Glomerular visceral epithelial cell (primary cell): ENCODE data around the gene SS18L1.
A peak's percentile ranks its signal among the peaks of the same experiment; 100 is the strongest.
"Not testable (repeated sequence)": the region's sequence is repeated elsewhere in the genome, so short reads cannot be mapped to it uniquely, and the experiment has no call there.

Experiments used
- DNase-seq: peaks from one replicate; pipeline ENCODE4 v3.0.0-alpha.2; 2016; ENCODE audit errors: extremely low spot score

SS18L1 gene

GRCh38 chr20:62137092-62137384 is 6.5 kb upstream of the SS18L1 start:
- DNase-seq = no peak

GRCh38 chr20:62137478-62138203 is 5.9 kb upstream of the SS18L1 start:
- DNase-seq = no peak

DNA sequence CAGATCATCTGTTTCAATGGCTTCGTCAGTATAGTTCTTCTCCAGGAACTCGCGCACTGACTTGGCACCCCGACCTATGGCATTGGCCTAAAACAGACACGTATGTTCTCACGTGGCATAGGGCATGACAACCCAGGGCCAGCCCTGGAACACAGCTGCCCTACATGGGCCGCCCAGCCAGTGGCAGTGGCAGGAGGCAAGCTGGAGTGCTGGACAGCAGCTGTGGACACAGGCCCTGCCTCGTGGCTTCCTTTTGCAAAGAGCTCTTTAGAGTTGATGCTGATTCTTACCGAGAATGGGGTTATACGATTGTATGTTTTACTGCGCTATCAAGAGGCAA is 5.4 kb upstream of the SS18L1 start:
- DNase-seq = no peak

GRCh38 chr20:62138912-62139311 is 4.7 kb upstream of the SS18L1 start:
- no peak for DNase-seq

GRCh38 chr20:62139636-62140035 is 3.9 kb upstream of the SS18L1 start:
- no peak for DNase-seq

GRCh38 chr20:62141043-62141396 is 2.5 kb upstream of the SS18L1 start:
- DNase-seq = no peak

DNA sequence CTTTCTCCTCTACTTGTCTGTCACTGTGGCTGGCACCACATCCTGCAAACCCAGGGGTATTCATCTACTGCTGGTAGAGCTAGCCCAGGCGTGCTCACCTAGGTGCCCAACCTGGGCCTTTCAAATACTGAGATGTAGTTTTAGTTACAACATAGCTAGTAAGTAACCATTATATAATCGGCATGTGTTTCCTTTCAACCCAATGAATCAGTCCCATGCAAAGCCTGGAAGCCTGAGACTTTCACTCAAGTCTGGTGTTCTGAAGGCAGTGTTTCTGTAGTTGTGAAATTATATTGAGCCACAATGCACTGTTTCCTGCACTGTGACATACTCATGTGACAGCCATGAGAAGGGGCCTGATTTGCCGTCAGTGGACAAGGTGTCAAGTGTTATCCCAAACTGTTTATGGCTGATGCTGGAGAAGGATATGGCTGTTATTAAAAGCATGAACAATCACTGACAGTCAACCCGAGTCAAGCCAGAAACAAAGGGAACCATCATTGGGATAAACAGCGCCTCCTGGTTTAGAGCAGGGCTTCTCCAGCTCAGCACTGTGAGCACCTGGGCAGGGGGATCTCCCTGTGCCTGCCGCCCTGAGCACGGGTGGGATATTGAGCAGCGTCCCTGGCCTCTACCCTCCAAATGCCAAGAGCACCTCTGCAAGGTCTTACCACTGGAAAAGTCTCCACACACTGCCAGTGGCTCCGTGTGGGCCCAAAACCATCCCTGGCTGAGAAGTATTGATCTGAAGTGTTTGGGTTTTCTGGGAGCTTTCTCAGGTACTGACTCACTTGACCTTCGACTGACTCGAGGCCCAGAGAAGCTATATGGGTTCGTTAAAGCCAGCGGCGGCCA is 1.9 kb upstream of the SS18L1 start:
- DNase-seq = no peak

DNA sequence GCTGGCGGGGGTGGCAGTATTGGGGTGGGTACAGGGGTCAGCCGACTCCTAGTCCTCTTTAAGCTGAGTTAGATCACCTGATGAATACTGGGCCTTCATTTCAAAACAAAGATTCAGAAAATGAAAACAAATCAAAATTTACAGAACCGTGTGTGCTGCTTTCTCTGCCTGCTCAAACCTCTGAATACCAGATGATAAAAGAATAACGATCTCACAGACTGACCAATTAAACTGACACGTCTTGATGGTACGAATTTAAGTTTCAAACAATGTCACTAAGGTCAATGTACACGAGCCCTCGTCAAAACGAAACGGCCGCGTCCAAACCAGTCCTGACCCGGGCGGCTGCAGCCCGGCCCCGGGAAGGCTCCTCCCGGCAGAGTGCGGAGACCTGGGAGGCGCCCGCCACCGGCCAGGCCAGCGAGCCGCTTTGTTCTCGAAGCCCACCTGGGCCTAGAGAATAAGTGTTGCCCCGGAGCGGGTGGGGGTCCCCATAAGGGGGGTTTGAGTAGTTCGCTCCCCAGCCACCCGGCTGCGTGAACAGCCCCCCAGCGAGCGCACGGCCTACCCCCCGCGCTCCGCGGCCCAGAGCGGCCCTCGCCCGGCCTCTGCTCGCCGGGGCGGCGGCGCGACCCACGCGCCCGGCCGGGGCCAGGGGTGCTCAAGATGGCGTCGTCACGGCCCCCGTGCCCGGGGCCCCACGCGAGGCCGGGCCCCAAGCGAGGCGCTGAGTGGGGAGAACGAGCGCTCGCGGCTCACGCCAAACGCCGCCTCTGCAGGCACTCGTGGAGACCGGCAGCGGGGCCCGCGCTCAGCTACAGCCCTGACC is 1.1 kb upstream of the SS18L1 start:
- DNase-seq = no peak

GRCh38 chr20:62143957-62144825 is 622 bp downstream of the SS18L1 start:
- peak; percentile 59 for DNase-seq

GRCh38 chr20:62145688-62146018 is 2.1 kb downstream of the SS18L1 start:
- no peak for DNase-seq

DNA sequence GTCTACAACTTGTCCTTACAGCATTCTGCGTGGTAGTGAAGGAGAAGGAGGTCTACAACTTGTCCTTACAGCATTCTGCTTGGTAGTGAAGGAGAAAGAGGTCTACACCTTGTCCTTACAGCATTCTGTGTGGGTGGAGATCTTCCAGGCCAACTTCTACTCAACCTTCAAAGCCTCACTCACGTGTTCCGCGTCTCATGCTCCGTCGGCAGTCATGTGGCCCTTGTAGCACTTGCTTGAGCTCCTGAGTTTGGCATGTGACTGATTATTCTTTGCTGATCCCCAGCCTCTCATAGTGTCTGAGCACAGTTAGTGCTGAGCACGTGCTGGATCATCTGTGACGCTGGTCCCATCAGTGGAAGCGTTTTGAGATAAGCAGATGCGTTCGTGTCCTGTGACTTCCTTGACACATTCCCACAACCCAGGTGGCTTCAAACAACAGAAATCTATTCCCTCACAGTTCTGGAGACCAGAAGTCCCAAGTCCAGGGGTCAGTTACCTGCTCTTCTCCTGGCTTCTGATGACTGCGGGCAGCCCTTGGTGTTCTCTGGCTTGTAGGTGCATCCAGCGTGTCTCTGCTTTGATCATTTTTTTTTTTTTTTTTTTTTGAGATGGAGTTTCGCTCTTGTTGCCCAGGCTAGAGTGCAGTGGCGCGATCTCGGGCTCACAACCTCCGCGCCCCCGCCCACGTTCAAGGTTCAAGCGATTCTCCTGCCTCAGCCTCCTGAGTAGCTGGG is 2.6 kb downstream of the SS18L1 start:
- DNase-seq = no peak

GRCh38 chr20:62147125-62147524 is 3.6 kb downstream of the SS18L1 start:
- no peak for DNase-seq

- no peak for DNase-seq
Measured at GRCh38 chr20:62147528-62147927, 4.0 kb downstream of the SS18L1 start.

GRCh38 chr20:62148383-62148782 is 4.8 kb downstream of the SS18L1 start:
- not testable (repeated sequence) for DNase-seq

DNA sequence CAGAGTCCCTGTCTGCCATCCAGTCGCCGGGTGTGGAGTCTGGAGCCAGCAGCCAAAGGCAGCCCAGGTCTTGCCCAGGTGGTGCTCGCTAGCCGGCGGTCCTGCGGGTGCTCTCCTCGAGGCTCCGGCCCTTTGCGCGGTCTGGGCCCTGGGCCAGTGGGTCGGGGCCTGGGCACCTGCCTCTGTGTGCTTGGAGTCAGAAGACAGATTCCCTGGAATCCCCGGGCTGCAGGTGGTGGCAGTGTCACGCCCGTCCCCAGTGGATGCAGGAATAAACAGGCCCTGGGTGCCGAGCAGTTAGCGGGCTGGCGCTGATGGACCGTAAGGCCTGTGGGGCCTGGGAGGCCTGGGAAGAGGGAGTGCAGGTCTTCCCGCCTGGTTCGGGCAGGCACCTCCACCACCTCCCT is 5.3 kb downstream of the SS18L1 start:
- DNase-seq = no peak

GRCh38 chr20:62149532-62150309 is 6.2 kb downstream of the SS18L1 start:
- DNase-seq = no peak

- DNase-seq = no peak
Measured at GRCh38 chr20:62150310-62150575, 6.7 kb downstream of the SS18L1 start.

DNA sequence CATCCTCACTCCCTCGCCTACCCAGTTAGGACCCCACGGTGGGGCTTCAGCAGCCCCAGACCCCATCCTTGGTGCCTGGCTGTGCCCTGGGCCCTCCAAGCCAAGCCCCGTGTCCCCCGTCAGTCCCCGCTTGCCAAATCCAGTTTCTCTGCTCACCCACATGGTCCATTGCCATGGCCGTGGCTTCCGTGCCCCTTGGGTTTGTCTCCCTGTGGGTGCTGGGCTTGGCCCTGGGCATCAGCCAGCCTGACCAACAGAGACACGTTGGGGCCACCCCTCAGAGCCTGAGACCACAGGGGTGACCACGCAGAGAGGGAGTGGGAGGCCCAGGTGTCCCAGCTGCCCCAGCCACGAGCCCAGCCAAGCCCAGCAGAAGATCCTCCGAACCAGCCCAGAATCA is 7.7 kb downstream of the SS18L1 start:
- no peak for DNase-seq

DNA sequence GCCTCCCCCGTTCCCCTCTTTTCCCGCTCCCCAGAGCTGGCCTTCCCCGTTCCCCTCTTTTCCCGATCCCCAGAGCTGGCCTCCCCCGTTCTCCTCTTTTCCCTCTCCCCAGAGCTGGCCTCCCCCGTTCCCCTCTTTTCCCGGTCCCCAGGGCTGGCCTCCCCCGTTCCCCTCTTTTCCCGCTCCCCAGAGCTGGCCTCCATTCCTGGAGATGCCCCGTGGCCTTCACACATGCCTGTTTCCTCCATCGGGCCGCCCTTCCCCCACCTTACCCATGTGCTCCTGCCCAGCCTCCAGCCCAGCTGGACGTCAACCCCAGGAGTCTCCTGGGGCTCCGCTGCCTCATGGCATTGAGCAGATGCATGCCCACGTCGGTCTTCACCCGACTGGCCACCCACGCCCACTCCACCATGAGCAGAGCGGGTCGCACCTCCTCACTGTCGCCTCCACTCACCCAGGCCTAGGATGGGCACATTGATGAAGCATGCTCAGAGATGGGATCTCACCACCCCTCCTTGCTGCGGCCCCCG is 8.3 kb downstream of the SS18L1 start:
- DNase-seq = no peak
